B cell (primary cell): ENCODE data around the gene MAP3K14. TPM values are rescaled to one million over a fixed set of nuclear protein-coding genes. Genes with fewer than 3 reads are reported as not detected.

Experiments used
- ATAC-seq: fragments of 200-7000 bp; cut with Tn5 transposase; one replicate; pipeline ENCODE4 v1.10.0; 2021; ENCODE audit warnings: low read depth, mild to moderate bottlenecking, moderate number of reproducible peaks, moderate library complexity
- CTCF ChIA-PET: fragments of 350-600 bp; sonication (Branson Sonifier 250); formaldehyde crosslinking; loops from one replicate; lab custom pipeline; 2021; ENCODE audit warnings: antibody characterized with exemption, inconsistent platforms; lab: Charles Lee
- POLR2A ChIA-PET: fragments of 350-600 bp; sonication (Branson Sonifier 250); formaldehyde crosslinking; loops from one replicate; lab custom pipeline; 2021; ENCODE audit warnings: antibody characterized with exemption; lab: Charles Lee
- DNase-seq: peaks from one replicate; pipeline ENCODE4 v3.0.0; 2013
- H2AFZ ChIP-seq: 2 replicates; pipeline ENCODE4 v1.6.1; 2012; ENCODE audit warnings: mild to moderate bottlenecking, low read depth, low read length; ENCODE audit not compliant: insufficient read depth, poor library complexity, severe bottlenecking
- H3K27ac ChIP-seq, 2 donors: 1 replicate in 1 of 2; 2 replicates in 1 of 2; pipeline ENCODE4 v1.5.1; 2012 to 2013; ENCODE audit warnings: low read length in 2 of 2, mild to moderate bottlenecking in 2 of 2, moderate library complexity in 1 of 2
- H3K27me3 ChIP-seq, 4 experiments: fragments of 200-600 bp in 1 of 4; sonication (generic) in 1 of 4; replicated peaks in 1 of 4; 1 replicate in 2 of 4; 2 replicates in 2 of 4; pipeline versions ENCODE4 v1.6.1 to v1.7.0; 2013 to 2016; ENCODE audit warnings: low read length in 3 of 4, mild to moderate bottlenecking in 2 of 4, mixed read lengths in 1 of 4, moderate library complexity in 1 of 4; ENCODE audit not compliant: insufficient read depth in 4 of 4, control insufficient read depth in 3 of 4; ENCODE audit errors: control extremely low read depth in 1 of 4
- H3K36me3 ChIP-seq, 2 experiments: replicated peaks in 1 of 2; 1 replicate in 1 of 2; 2 replicates in 1 of 2; pipeline versions ENCODE4 v1.6.1 to v1.7.1; 2013; ENCODE audit warnings: low read length in 1 of 2; ENCODE audit not compliant: insufficient read depth in 2 of 2, control insufficient read depth in 1 of 2; ENCODE audit errors: control extremely low read depth in 1 of 2, extremely low read depth in 1 of 2
- H3K4me1 ChIP-seq, 2 donors: fragments of 200-600 bp in 1 of 2; sonication (generic) in 1 of 2; 1 replicate in 1 of 2; 2 replicates in 1 of 2; pipeline versions ENCODE4 v1.5.1 to v1.6.1; 2013 to 2017; ENCODE audit warnings: low read length in 2 of 2; ENCODE audit not compliant: control insufficient read depth in 2 of 2, insufficient read depth in 2 of 2
- H3K4me2 ChIP-seq: replicated peaks from 2 replicates; pipeline ENCODE3; 2012; ENCODE audit warnings: mild to moderate bottlenecking, low read depth, low read length; ENCODE audit not compliant: poor library complexity, severe bottlenecking
- H3K4me3 ChIP-seq, 5 experiments: fragments of 200-600 bp in 1 of 5; sonication (generic) in 1 of 5; 1 replicate in 3 of 5; 2 replicates in 2 of 5; pipeline versions ENCODE4 v1.5.1 to v1.7.0; 2011 to 2016; ENCODE audit warnings: low read length in 4 of 5, mild to moderate bottlenecking in 4 of 5, low read depth in 2 of 5, control low read depth in 1 of 5, moderate library complexity in 1 of 5; ENCODE audit not compliant: insufficient read depth in 1 of 5; ENCODE audit errors: control extremely low read depth in 1 of 5, extremely low read depth in 1 of 5
- H3K79me2 ChIP-seq: fragments of 200-600 bp; sonication (generic); one replicate; pipeline ENCODE4 v1.6.0; 2016; ENCODE audit warnings: low read length; ENCODE audit not compliant: control insufficient read depth, insufficient read depth
- H3K9ac ChIP-seq: fragments of 200-600 bp; sonication (generic); 2 replicates; pipeline ENCODE4 v1.6.1; 2017; ENCODE audit warnings: mild to moderate bottlenecking, low read length, moderate library complexity
- H3K9me3 ChIP-seq, 3 donors: one replicate each; pipeline versions ENCODE4 v1.6.1 to v1.7.1; 2013; ENCODE audit warnings: low read length in 2 of 3; ENCODE audit not compliant: control insufficient read depth in 2 of 3, insufficient read depth in 1 of 3; ENCODE audit errors: control extremely low read depth in 1 of 3
- H4K20me1 ChIP-seq: 2 replicates; pipeline ENCODE4 v1.6.0; 2012; ENCODE audit warnings: mild to moderate bottlenecking, low read length; ENCODE audit not compliant: insufficient read depth, control insufficient read depth, poor library complexity, severe bottlenecking
- H3K27ac Mint-ChIP-seq: one replicate; pipeline ENCODE4 v1.8.0; 2021; ENCODE audit warnings: mixed read lengths
- H3K27me3 Mint-ChIP-seq: one replicate; pipeline ENCODE4 v1.8.0; 2021; ENCODE audit warnings: mixed read lengths
- H3K4me1 Mint-ChIP-seq: one replicate; pipeline ENCODE4 v1.8.0; 2021; ENCODE audit warnings: mixed read lengths
- H3K4me3 Mint-ChIP-seq: one replicate; pipeline ENCODE4 v1.8.0; 2021; ENCODE audit warnings: mixed read lengths
- H3K9me3 Mint-ChIP-seq: one replicate; pipeline ENCODE4 v1.8.0; 2022; ENCODE audit warnings: mixed read lengths; ENCODE audit not compliant: insufficient read depth
- EZH2 ChIP-seq: IDR thresholded peaks from 2 replicates; pipeline ENCODE4 v1.6.1; 2012; ENCODE audit warnings: borderline replicate concordance, low read depth, mild to moderate bottlenecking, moderate library complexity, low read length; ENCODE audit not compliant: insufficient read depth, poor library complexity, severe bottlenecking
- WGBS: methylation state at CpG from one replicate; pipeline ENCODE4 v1.1.5; 2013; ENCODE audit warnings: missing lambda C conversion rate; ENCODE audit not compliant: insufficient coverage; 5-methylcytosine and 5-hydroxymethylcytosine counted together
- intact Hi-C: fragments of 100-400 bp; cut with micrococcal nuclease; formaldehyde crosslinking; loops from one replicate; pipeline ENCODE4 v1.10.0; 2022
- polyA plus RNA-seq: library from polyadenylated mRNA; depleted of rRNA; stranded (reverse); fragments of >200 nt; gene quantifications from 2 replicates; pipeline ENCODE4 v1.2.3, GENCODE V29; 2012
- total RNA-seq, 2 donors: library from RNA; stranded (reverse); fragments of 120-200 nt in 1 of 2; gene quantifications; 1 replicate in 1 of 2; 2 replicates in 1 of 2; pipeline versions ENCODE4 v1.2.3 to v1.2.4, GENCODE V29; 2013 to 2022
- TF ChIP-seq, protein P1 (sequence below): fragments of 200-600 bp; IDR thresholded peaks from one replicate; pipeline ENCODE4 v1.8.0; 2022; ENCODE audit warnings: antibody characterized with exemption, mild to moderate bottlenecking

Gene MAP3K14
- total and polyA plus RNA-seq, 2 donors (not counting 1 experiment from before 2014, with no cell fraction given): 66.1 to 84.1 TPM

DNA sequence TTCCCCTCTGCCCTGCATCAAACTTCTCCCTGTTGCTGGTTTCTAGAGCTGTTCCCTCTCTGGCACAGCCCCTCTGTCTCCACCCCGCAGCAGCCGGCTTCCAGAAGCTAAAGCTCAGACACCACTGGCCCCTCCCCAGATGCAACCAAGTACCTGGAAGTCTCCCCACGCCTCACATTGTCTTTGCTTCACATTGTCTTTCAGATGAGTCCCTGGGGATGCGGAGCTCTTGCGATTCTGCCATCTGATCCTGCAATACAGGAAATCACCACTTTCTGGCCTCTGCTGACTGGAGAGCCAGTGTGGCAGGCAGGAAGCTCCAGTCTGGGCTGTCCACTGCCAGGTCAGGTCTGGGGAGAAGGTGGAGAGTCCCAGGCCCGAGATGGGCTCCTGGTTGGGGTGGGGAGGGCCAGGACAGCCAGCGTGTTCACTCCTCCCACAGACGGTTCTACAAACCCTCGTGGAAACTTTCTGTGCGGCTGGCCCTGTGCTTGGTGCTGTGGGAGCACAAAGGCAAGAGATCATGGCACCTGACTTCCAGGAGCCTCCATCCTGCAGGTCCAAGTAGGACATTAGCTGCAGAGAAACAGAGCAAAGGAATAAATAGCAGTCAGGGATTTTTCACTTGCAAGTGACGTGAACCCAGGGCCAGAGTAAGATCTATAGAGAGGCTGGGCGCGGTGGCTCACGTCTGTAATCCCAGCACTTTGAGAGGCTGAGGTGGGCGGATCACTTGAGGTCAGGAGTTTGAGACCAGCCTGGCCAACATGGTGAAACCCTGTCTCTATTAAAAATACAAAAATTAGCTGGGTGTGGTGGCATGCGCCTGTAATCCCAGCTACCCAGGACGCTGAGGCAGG lies 47.9 kb upstream of the MAP3K14 start:
- TF ChIP-seq, protein P1, sequence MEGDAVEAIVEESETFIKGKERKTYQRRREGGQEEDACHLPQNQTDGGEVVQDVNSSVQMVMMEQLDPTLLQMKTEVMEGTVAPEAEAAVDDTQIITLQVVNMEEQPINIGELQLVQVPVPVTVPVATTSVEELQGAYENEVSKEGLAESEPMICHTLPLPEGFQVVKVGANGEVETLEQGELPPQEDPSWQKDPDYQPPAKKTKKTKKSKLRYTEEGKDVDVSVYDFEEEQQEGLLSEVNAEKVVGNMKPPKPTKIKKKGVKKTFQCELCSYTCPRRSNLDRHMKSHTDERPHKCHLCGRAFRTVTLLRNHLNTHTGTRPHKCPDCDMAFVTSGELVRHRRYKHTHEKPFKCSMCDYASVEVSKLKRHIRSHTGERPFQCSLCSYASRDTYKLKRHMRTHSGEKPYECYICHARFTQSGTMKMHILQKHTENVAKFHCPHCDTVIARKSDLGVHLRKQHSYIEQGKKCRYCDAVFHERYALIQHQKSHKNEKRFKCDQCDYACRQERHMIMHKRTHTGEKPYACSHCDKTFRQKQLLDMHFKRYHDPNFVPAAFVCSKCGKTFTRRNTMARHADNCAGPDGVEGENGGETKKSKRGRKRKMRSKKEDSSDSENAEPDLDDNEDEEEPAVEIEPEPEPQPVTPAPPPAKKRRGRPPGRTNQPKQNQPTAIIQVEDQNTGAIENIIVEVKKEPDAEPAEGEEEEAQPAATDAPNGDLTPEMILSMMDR: no peak
- no peak for TF ChIP-seq EZH2
- no peak for DNase-seq
- no peak overlapping the region for H3K27ac Mint-ChIP-seq
- Histone ChIP-seq H3K4me2 (no peak overlapping the region), H3K4me3 (no peak overlapping the region), H3K9ac (no peak overlapping the region), H4K20me1 (no peaks in the 10 kb centered on the region), H2AFZ (no peak overlapping the region), H3K27ac (no peak overlapping the region), H3K27me3 (peaks cover 0 to 35% (median 6%) of the 10 kb centered on the region in 4 experiments), H3K4me1 (no peaks in the 10 kb centered on the region), H3K36me3 (no peaks in the 10 kb centered on the region), H3K79me2 (no peaks in the 10 kb centered on the region), H3K9me3 (peaks cover 0 to 20% (median 12%) of the 10 kb centered on the region in 3 donors)
- peaks cover 3% of the 10 kb centered on the region for H3K9me3 Mint-ChIP-seq
- CTCF ChIA-PET: interaction anchor here (1.1 to 2.1 kb wide), 2 partner anchors 81 to 87 kb away, joined by 4 to 11 read pairs; no protein-coding TSS in a partner anchor
- intact Hi-C loops: no loop called here
- H3K27me3 Mint-ChIP-seq: peaks cover 44% of the 10 kb centered on the region
- peaks cover 2% of the 10 kb centered on the region for H3K4me1 Mint-ChIP-seq
- no peak for ATAC-seq
- WGBS: 56% methylated on average over 10 of the region's 17 CpGs
- POLR2A ChIA-PET: interaction anchor here (0.7 kb wide), 1 partner anchor 15 kb away, joined by 4 read pairs; no protein-coding TSS in a partner anchor
- H3K4me3 Mint-ChIP-seq: no peak overlapping the region

DNA sequence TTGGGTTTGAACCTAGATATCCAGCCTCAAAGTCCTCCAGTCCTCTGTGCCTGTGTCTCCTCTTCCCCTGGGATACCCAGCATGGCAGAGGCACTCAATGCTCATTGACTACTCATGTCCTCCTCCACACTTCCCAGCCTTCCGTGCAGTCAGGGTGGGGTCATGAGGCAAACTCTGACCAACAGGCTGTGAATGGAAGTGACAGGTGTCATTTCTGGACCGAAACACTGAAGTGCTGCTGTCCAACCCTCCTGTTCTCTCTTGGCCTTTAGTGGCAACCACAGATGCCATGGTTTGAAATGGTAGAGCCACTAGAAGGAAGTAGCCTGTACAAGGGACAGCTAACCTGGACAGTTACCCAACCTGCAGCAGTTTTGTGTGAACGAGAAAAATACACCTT lies 46.7 kb upstream of the MAP3K14 start:
- Histone ChIP-seq H3K4me3 (no peak overlapping the region), H3K27me3 (peaks cover 0 to 35% (median 6%) of the 10 kb centered on the region in 4 experiments), H3K9me3 (peaks cover 0 to 20% (median 12%) of the 10 kb centered on the region in 3 donors), H3K4me2 (no peak overlapping the region), H2AFZ (no peak overlapping the region), H3K9ac (no peak overlapping the region), H3K79me2 (no peaks in the 10 kb centered on the region), H3K27ac (no peak overlapping the region), H4K20me1 (no peaks in the 10 kb centered on the region), H3K4me1 (no peaks in the 10 kb centered on the region), H3K36me3 (no peaks in the 10 kb centered on the region)
- ChIA-PET CTCF (interaction anchor here (0.8 to 2.1 kb wide), 3 partner anchors 17 to 86 kb away, joined by 3 to 11 read pairs (median 4); no protein-coding TSS in a partner anchor), POLR2A (no interaction called here)
- Mint-ChIP-seq H3K27me3 (peaks cover 47% of the 10 kb centered on the region), H3K27ac (no peak overlapping the region), H3K4me3 (no peak overlapping the region), H3K9me3 (peaks cover 3% of the 10 kb centered on the region), H3K4me1 (no peaks in the 10 kb centered on the region)
- DNase-seq (no peak), ATAC-seq (no peak)
- intact Hi-C loops: no loop called here
- WGBS: 93% methylated on average over 2 of the region's 3 CpGs
- TF ChIP-seq, protein P1: no peak
- TF ChIP-seq EZH2: no peak
